BE2C (cell line): ENCODE measurements around the gene SH3D21.

Source experiments
- DNase-seq: peaks from one replicate; pipeline ENCODE4 v3.0.0-alpha.2; 2020
- H3K27me3 ChIP-seq: fragments of 250-450 bp; sonication (Bioruptor Pico); 2 replicates; pipeline ENCODE4 v1.5.1; 2020; ENCODE audit warnings: mild to moderate bottlenecking
- H3K36me3 ChIP-seq: fragments of 250-450 bp; sonication (Bioruptor Pico); 2 replicates; pipeline ENCODE4 v1.5.1; 2020; ENCODE audit warnings: mild to moderate bottlenecking
- H3K4me1 ChIP-seq: fragments of 250-450 bp; sonication (Bioruptor Pico); 2 replicates; pipeline ENCODE4 v1.5.1; 2020
- H3K4me3 ChIP-seq: 2 replicates; pipeline ENCODE4 v1.5.1; 2011; ENCODE audit warnings: low read depth, low read length
- H3K9me3 ChIP-seq: fragments of 250-450 bp; sonication (Bioruptor Pico); 2 replicates; pipeline ENCODE4 v1.5.1; 2020
- CTCF ChIP-seq: IDR thresholded peaks from 2 replicates; pipeline ENCODE4 v1.5.1; 2012; ENCODE audit warnings: mild to moderate bottlenecking, low read depth, low read length

Gene SH3D21

GRCh38 chr1:36309397-36309796, 3.2 kb downstream of the SH3D21 start:
- H3K27me3 ChIP-seq, result no peaks in the 10 kb centered on the region
- H3K36me3 ChIP-seq, result no peaks in the 10 kb centered on the region
- no peak for DNase-seq
- no peak for TF ChIP-seq CTCF
- no peak overlapping the region for H3K4me3 ChIP-seq
- no peaks in the 10 kb centered on the region for H3K4me1 ChIP-seq
- H3K9me3 ChIP-seq, result no peaks in the 10 kb centered on the region

GRCh38 chr1:36320291-36320761, 14.2 kb downstream of the SH3D21 start:
- no peak overlapping the region for H3K4me3 ChIP-seq

GRCh38 chr1:36320767-36321118, 14.6 kb downstream of the SH3D21 start:
- no peak for DNase-seq
- Histone ChIP-seq H3K27me3 (no peaks in the 10 kb centered on the region), H3K4me1 (no peaks in the 10 kb centered on the region), H3K4me3 (no peak overlapping the region), H3K36me3 (no peaks in the 10 kb centered on the region), H3K9me3 (no peaks in the 10 kb centered on the region)
- no peak for TF ChIP-seq CTCF

More at GRCh38 chr1:36320291-36320761, 14.2 kb downstream of the SH3D21 start:
- no peaks in the 10 kb centered on the region for H3K9me3 ChIP-seq
- no peaks in the 10 kb centered on the region for H3K4me1 ChIP-seq
- no peak for DNase-seq
- H3K27me3 ChIP-seq, result no peaks in the 10 kb centered on the region
- TF ChIP-seq CTCF, result no peak
- H3K36me3 ChIP-seq, result no peaks in the 10 kb centered on the region

GRCh38 chr1:36321119-36321951, 15.2 kb downstream of the SH3D21 start:
- H3K27me3 ChIP-seq, result no peaks in the 10 kb centered on the region
- no peaks in the 10 kb centered on the region for H3K36me3 ChIP-seq
- no peak for DNase-seq
- no peaks in the 10 kb centered on the region for H3K4me1 ChIP-seq
- TF ChIP-seq CTCF, result no peak
- H3K4me3 ChIP-seq, result no peak overlapping the region
- no peaks in the 10 kb centered on the region for H3K9me3 ChIP-seq

GRCh38 chr1:36322041-36322785, 16.0 kb downstream of the SH3D21 start:
- no peaks in the 10 kb centered on the region for H3K4me1 ChIP-seq
- TF ChIP-seq CTCF, result no peak
- DNase-seq, result no peak
- no peak overlapping the region for H3K4me3 ChIP-seq
- H3K9me3 ChIP-seq, result no peaks in the 10 kb centered on the region
- no peaks in the 10 kb centered on the region for H3K36me3 ChIP-seq
- H3K27me3 ChIP-seq, result no peaks in the 10 kb centered on the region
